AG04449 (cell line): ENCODE measurements around the gene ADH5.
"Not testable (repeated sequence)": the region's sequence is repeated elsewhere in the genome, so short reads cannot be mapped to it uniquely, and the experiment has no call there.

Experiments
- CTCF ChIA-PET: fragments of 350-600 bp; formaldehyde crosslinking; extraction: SDS; loops from one replicate; lab custom pipeline; 2021; ENCODE audit warnings: antibody characterized with exemption; lab: Yijun Ruan, JAX
- POLR2A ChIA-PET: fragments of 400-600, 350-600 bp; formaldehyde crosslinking; extraction: SDS; loops from one replicate; lab custom pipeline; 2020; ENCODE audit warnings: antibody characterized with exemption, inconsistent platforms; lab: Yijun Ruan, JAX
- DNase-seq: peaks from one replicate; pipeline ENCODE4 v3.0.0-alpha.2; 2010; ENCODE audit warnings: low read depth, low spot score
- H3K4me3 ChIP-seq: 2 replicates; pipeline ENCODE4 v1.5.1; 2011; ENCODE audit warnings: low read depth, mild to moderate bottlenecking, control low read depth, low read length
- CTCF ChIP-seq: IDR thresholded peaks from one replicate; pipeline ENCODE4 v1.5.1; 2011; ENCODE audit warnings: mild to moderate bottlenecking, moderate library complexity, low read length, control low read depth, inconsistent platforms; ENCODE audit not compliant: insufficient read depth; ENCODE audit errors: missing control alignments

The ADH5 gene

GRCh38 chr4:99102634-99103033, 14.0 kb upstream of the ADH5 start:
- ChIA-PET CTCF (interaction anchor here (1.0 to 1.2 kb wide), 2 partner anchors 46 to 346 kb away, joined by 3 read pairs; no protein-coding TSS in a partner anchor), POLR2A (no interaction called here)

GRCh38 chr4:99100876-99101275, 12.3 kb upstream of the ADH5 start:
- CTCF ChIA-PET, result interaction anchor here (0.8 to 2.8 kb wide), 4 partner anchors 17 to 358 kb away, joined by 3 to 8 read pairs (median 4); no protein-coding TSS in a partner anchor
- H3K4me3 ChIP-seq, result no peak overlapping the region
- DNase-seq, result no peak
- TF ChIP-seq CTCF, result no peak
- POLR2A ChIA-PET, result no interaction called here

More at GRCh38 chr4:99102634-99103033, 14.0 kb upstream of the ADH5 start:
- DNase-seq, result no peak
- H3K4me3 ChIP-seq, result no peak overlapping the region
- TF ChIP-seq CTCF, result no peak

- H3K4me3 ChIP-seq, DNase-seq, POLR2A ChIA-PET: not testable (repeated sequence)
- CTCF ChIA-PET, result interaction anchor here (0.8 to 2.8 kb wide), 4 partner anchors 18 to 359 kb away, joined by 3 to 8 read pairs (median 4); no protein-coding TSS in a partner anchor
These were observed 11.2 kb upstream of the ADH5 start for GRCh38 chr4:99099814-99100213.

GRCh38 chr4:99099311-99099710, 10.7 kb upstream of the ADH5 start:
- H3K4me3 ChIP-seq, result no peak overlapping the region
- ChIA-PET POLR2A (no interaction called here), CTCF (interaction anchor here (1.5 to 2.8 kb wide), 2 partner anchors 306 to 360 kb away, joined by 4 to 8 read pairs; no protein-coding TSS in a partner anchor)
- TF ChIP-seq CTCF, result no peak
- DNase-seq, result no peak

GRCh38 chr4:99091841-99092240, 3.3 kb upstream of the ADH5 start:
- H3K4me3 ChIP-seq, DNase-seq, POLR2A ChIA-PET: not testable (repeated sequence)
- CTCF ChIA-PET, result interaction anchor here (1.2 kb wide), 1 partner anchor 36 kb away, joined by 3 read pairs; no protein-coding TSS in a partner anchor

- ChIA-PET CTCF (interaction anchor here (1.0 kb wide), 1 partner anchor 96 kb away, joined by 3 read pairs; the partner anchor contains the start of gene METAP1), POLR2A (no interaction called here)
- no peak for TF ChIP-seq CTCF
- no peak for DNase-seq
- H3K4me3 ChIP-seq, result no peak overlapping the region
These were observed 2.6 kb upstream of the ADH5 start for GRCh38 chr4:99091216-99091575.

GRCh38 chr4:99090481-99091215, 2.1 kb upstream of the ADH5 start:
- CTCF ChIA-PET, result interaction anchor here (1.0 kb wide), 1 partner anchor 96 kb away, joined by 3 read pairs; the partner anchor contains the start of gene METAP1
- no peak for TF ChIP-seq CTCF
- H3K4me3 ChIP-seq, result no peak overlapping the region; the same call in 1 of the 2 replicates
- POLR2A ChIA-PET, result no interaction called here
- DNase-seq, result no peak
